Colonic mucosa (tissue), 4 donors: ENCODE data around the gene MS4A6E. TPM values are rescaled to one million over a fixed set of nuclear protein-coding genes. Genes with fewer than 3 reads are reported as not detected.
"Not testable (repeated sequence)": the region's sequence is repeated elsewhere in the genome, so short reads cannot be mapped to it uniquely, and the experiment has no call there.

Experiments used
- DNase-seq: peaks from one replicate; pipeline ENCODE4 v3.0.0-alpha.2; 2020
- H3K27ac ChIP-seq: fragments of 200-600 bp; one replicate; pipeline ENCODE4 v1.8.0; 2021
- H3K27me3 ChIP-seq: fragments of 200-600 bp; one replicate; pipeline ENCODE4 v1.8.0; 2021
- H3K36me3 ChIP-seq: fragments of 200-600 bp; one replicate; pipeline ENCODE4 v1.8.0; 2021
- H3K4me1 ChIP-seq: fragments of 200-600 bp; one replicate; pipeline ENCODE4 v1.8.0; 2021; ENCODE audit warnings: mild to moderate bottlenecking
- H3K4me3 ChIP-seq: fragments of 200-600 bp; one replicate; pipeline ENCODE4 v1.8.0; 2021
- H3K9ac ChIP-seq, 2 donors: one replicate each; pipeline ENCODE4 v1.7.0; 2013; ENCODE audit warnings: control low read depth in 2 of 2, low read depth in 2 of 2, low read length in 2 of 2
- H3K9me3 ChIP-seq: fragments of 200-600 bp; one replicate; pipeline ENCODE4 v1.8.0; 2021
- CTCF ChIP-seq: fragments of 200-600 bp; IDR thresholded peaks from one replicate; pipeline ENCODE4 v1.8.0; 2022; ENCODE audit warnings: antibody characterized with exemption, mild to moderate bottlenecking
- intact Hi-C: fragments of 100-400 bp; cut with DNase I; formaldehyde crosslinking; loops from one replicate; pipeline ENCODE4 v1.14.1; 2022
- total RNA-seq, 2 donors: library from RNA; stranded (reverse); fragmentation: NEBNext Ultra II Directional in 1 of 2; extraction: Animal tissue kit (Norgen Biotek cat#: 25700) in 1 of 2; gene quantifications; one replicate each; pipeline ENCODE4 v1.2.1, GENCODE V29; 2021
- donor health status: healthy.
- donor health status: DM: no; HTN: no; CAD: no.
- donor health status: DM: no; HTN: no; CAD: no.

MS4A6E gene
- total RNA-seq, 2 donors from 2014 or later: not detected

GRCh38 chr11:60362241-60362640, 35.2 kb downstream of the MS4A6E start:
- no peaks in the 10 kb centered on the region for H3K9me3 ChIP-seq
- no peaks in the 10 kb centered on the region for H3K27me3 ChIP-seq
- no peaks in the 10 kb centered on the region for H3K36me3 ChIP-seq
- no peak for TF ChIP-seq CTCF
- no peak overlapping the region for H3K4me3 ChIP-seq
- H3K4me1 ChIP-seq: no peaks in the 10 kb centered on the region
- intact Hi-C loops: loop anchor here (2.0 to 5.0 kb wide), 2 partner anchors 125 to 257 kb away; no protein-coding TSS in a partner anchor
- no peak overlapping the region for H3K9ac ChIP-seq
- no peak overlapping the region for H3K27ac ChIP-seq
- DNase-seq: no peak

- Histone ChIP-seq H3K27me3 (no peaks in the 10 kb centered on the region), H3K27ac (peak overlapping the region; percentile 16), H3K36me3 (no peaks in the 10 kb centered on the region), H3K4me3 (no peak overlapping the region), H3K9me3 (no peaks in the 10 kb centered on the region), H3K9ac (no peak overlapping the region), H3K4me1 (no peaks in the 10 kb centered on the region)
- intact Hi-C loops: loop anchor here (2.0 to 5.0 kb wide), 2 partner anchors 123 to 255 kb away; no protein-coding TSS in a partner anchor
- TF ChIP-seq CTCF: peak; percentile 79
- DNase-seq: peak; percentile 74
Measured at GRCh38 chr11:60363542-60364470, 36.8 kb downstream of the MS4A6E start.

GRCh38 chr11:60366262-60366904, 39.3 kb downstream of the MS4A6E start:
- intact Hi-C loops, H3K27ac ChIP-seq, H3K4me1 ChIP-seq, DNase-seq, H3K36me3 ChIP-seq, H3K9me3 ChIP-seq, H3K9ac ChIP-seq, H3K4me3 ChIP-seq, H3K27me3 ChIP-seq: not testable (repeated sequence)

GRCh38 chr11:60367009-60367408, 40.0 kb downstream of the MS4A6E start:
- Histone ChIP-seq H3K4me1 (no peaks in the 10 kb centered on the region), H3K9me3 (no peaks in the 10 kb centered on the region), H3K36me3 (no peaks in the 10 kb centered on the region), H3K9ac (no peak overlapping the region), H3K27me3 (no peaks in the 10 kb centered on the region), H3K27ac (no peak overlapping the region), H3K4me3 (no peak overlapping the region)
- intact Hi-C loops: no loop called here
- DNase-seq: no peak
- no peak for TF ChIP-seq CTCF

- no peaks in the 10 kb centered on the region for H3K36me3 ChIP-seq
- no peaks in the 10 kb centered on the region for H3K9me3 ChIP-seq
- no peak for DNase-seq
- H3K9ac ChIP-seq: no peak overlapping the region
- TF ChIP-seq CTCF: no peak
- no peak overlapping the region for H3K4me3 ChIP-seq
- H3K4me1 ChIP-seq: no peaks in the 10 kb centered on the region
- no peaks in the 10 kb centered on the region for H3K27me3 ChIP-seq
- intact Hi-C loops: loop anchor here (2.0 kb wide), 1 partner anchor 249 kb away; no protein-coding TSS in a partner anchor
- no peak overlapping the region for H3K27ac ChIP-seq
Measured at GRCh38 chr11:60367896-60368295, 40.8 kb downstream of the MS4A6E start.
